LNCaP clone FGC (cell line): ENCODE measurements around the gene TUSC2.

Source experiments
- DNase-seq: peaks from one replicate; pipeline ENCODE4 v3.0.0-alpha.2; 2011; ENCODE audit warnings: low read depth
- H3K4me3 ChIP-seq: 2 replicates; pipeline ENCODE4 v1.5.1; 2011; ENCODE audit warnings: mild to moderate bottlenecking, low read depth, low read length, control low read depth
- TF ChIP-seq, protein P1 (sequence below): IDR thresholded peaks from 2 replicates; pipeline ENCODE4 v1.5.1; 2012; ENCODE audit warnings: mild to moderate bottlenecking; ENCODE audit not compliant: control insufficient read depth, insufficient read depth; ENCODE audit errors: extremely low read depth

Gene TUSC2

DNA sequence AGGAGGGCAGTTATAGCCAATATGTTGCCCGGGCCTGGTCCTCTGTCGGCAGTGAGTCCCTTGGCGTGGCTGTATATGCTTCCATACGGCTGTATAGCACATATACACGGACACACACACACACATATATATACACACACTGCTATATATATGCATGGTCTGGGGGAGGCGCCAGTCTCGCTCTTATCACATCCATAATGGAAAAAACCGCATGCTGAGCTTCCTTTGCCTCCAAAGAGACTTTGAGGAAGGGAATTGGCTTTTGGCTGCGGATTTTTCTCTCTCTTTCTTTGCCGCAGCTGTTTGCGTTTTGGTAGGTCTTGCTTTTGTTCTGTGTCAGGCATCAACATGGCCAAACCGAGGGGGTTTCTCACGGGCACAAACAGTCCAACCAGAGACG is 42.6 kb upstream of the TUSC2 start:
- TF ChIP-seq, protein P1, sequence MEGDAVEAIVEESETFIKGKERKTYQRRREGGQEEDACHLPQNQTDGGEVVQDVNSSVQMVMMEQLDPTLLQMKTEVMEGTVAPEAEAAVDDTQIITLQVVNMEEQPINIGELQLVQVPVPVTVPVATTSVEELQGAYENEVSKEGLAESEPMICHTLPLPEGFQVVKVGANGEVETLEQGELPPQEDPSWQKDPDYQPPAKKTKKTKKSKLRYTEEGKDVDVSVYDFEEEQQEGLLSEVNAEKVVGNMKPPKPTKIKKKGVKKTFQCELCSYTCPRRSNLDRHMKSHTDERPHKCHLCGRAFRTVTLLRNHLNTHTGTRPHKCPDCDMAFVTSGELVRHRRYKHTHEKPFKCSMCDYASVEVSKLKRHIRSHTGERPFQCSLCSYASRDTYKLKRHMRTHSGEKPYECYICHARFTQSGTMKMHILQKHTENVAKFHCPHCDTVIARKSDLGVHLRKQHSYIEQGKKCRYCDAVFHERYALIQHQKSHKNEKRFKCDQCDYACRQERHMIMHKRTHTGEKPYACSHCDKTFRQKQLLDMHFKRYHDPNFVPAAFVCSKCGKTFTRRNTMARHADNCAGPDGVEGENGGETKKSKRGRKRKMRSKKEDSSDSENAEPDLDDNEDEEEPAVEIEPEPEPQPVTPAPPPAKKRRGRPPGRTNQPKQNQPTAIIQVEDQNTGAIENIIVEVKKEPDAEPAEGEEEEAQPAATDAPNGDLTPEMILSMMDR, result peak; percentile 34; the same call in 1 of the 2 replicates
- H3K4me3 ChIP-seq, result no peak overlapping the region
- no peak for DNase-seq

GRCh38 chr3:50369012-50369670 is 41.1 kb upstream of the TUSC2 start:
- TF ChIP-seq, protein P1, result no peak

GRCh38 chr3:50365842-50366220 is 37.8 kb upstream of the TUSC2 start:
- H3K4me3 ChIP-seq, result peak overlapping the region; percentile 69
- TF ChIP-seq, protein P1, result no peak
- no peak for DNase-seq

More at GRCh38 chr3:50369012-50369670, 41.1 kb upstream of the TUSC2 start:
- H3K4me3 ChIP-seq, result no peak overlapping the region
- DNase-seq, result no peak

DNA sequence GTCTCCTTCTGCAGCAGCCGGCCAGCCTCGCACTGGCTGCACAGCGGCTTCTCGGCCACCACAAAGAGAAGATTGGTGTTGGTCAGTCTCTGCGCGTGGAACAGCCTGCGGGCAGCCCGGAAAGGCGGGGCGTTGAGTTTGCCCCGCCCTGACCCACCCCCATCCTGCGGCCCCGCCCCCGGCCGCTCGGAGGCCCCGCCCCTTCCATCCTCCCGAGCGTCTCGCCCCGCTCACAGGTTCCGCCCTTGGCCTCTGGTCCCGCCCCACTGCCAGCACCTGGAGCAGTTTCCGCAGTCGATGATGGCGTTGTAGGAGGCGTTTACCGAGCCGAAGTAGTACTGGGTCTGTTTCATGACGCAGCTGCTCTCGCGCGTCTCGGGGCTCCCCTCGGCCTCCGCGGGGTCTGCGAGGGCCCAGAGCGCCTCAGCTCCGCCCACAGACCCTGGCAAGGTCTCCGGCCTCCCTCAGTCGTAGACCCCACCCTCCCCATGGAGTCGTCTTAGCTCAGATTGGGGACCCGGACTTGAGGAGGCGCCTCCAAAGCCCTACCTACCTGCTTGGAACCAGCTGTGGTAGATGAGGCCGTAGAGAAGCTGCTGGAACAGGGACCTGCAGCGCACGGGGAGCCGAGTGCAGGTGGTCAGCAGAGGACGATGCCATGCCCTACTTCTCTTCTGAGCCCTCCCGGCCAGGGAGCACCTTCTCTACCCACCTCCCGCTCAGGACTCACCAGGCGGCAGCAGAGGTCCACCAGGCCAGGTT is 37.2 kb upstream of the TUSC2 start:
- peak overlapping the region; percentile 69 for H3K4me3 ChIP-seq
- TF ChIP-seq, protein P1, result no peak
- DNase-seq, result peak; percentile 67

DNA sequence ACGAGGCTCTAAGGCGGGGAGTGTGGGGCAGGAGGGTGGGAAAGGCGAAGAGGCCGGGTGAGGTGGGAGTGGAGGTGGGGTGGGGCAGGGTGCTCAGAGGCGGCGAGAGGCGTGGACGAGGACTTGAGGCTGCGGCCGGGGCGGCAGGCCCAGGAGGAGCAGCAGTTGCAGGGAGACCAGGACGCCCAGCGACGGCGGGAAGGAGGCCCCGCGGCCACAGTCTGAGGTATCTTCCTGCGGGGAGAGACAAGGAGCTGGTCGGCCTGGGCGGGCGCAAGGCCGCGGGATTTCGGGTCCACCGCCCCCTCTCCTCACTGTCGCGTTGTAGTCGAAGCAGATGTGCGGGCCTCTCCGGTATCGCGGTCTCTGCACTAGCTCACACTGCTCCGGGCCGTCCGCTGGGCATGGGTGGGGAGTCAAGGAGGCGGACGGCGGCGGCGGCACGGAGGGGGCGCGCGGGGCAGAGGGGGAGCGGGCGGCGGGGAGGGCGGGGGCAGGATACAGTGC is 36.6 kb upstream of the TUSC2 start:
- peak overlapping the region; percentile 41 for H3K4me3 ChIP-seq
- no peak for DNase-seq
- TF ChIP-seq, protein P1, result no peak

DNA sequence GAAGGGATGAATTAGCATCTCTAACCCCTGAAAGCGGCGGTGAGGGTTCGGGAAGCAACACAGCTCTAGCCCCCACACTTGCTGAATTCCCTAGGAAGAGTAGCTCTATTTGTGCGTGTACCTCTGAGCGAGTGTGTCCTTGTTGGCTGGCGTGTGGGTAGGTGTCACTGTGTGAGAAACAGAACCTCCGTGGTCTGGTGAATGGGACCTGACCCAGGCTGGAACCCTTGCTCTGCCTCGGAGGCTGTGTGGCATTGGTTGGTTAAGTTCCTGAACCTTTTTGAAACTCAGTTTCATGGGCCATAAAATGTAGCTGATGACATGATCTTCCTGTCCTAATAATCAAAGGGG is 31.7 kb upstream of the TUSC2 start:
- peak overlapping the region; percentile 92 for H3K4me3 ChIP-seq
- TF ChIP-seq, protein P1, result no peak
- no peak for DNase-seq
